Kidney epithelial cell (primary cell): ENCODE results near the gene PAX6. TPM values are rescaled to one million over a fixed set of nuclear protein-coding genes. Genes with fewer than 3 reads are reported as not detected.

Source experiments
- DNase-seq: peaks from one replicate; pipeline ENCODE4 v3.0.0-alpha.2; 2010; ENCODE audit warnings: low read depth
- H3K27me3 ChIP-seq: 2 replicates; pipeline ENCODE4 v1.6.0; 2011; ENCODE audit warnings: low read length; ENCODE audit not compliant: control insufficient read depth, insufficient read depth
- H3K36me3 ChIP-seq: 2 replicates; pipeline ENCODE4 v1.5.1; 2011; ENCODE audit warnings: low read length; ENCODE audit not compliant: control insufficient read depth, insufficient read depth
- H3K4me3 ChIP-seq: 2 replicates; pipeline ENCODE4 v1.5.1; 2011; ENCODE audit warnings: low read depth, mild to moderate bottlenecking, control low read depth, low read length
- total RNA-seq: library from RNA; depleted of rRNA; stranded (reverse); fragments of >200 nt; gene quantifications from 2 replicates; pipeline ENCODE4 v1.2.3, GENCODE V29; 2015
- TF ChIP-seq, protein P1 (sequence below): IDR thresholded peaks from 2 replicates; pipeline ENCODE4 v1.5.1; 2011; ENCODE audit warnings: mild to moderate bottlenecking, moderate library complexity, low read length, control low read depth, inconsistent platforms; ENCODE audit not compliant: insufficient read depth, poor library complexity, severe bottlenecking

Gene PAX6
- total RNA-seq, 1 donor from 2014 or later, result 1.1 TPM

DNA sequence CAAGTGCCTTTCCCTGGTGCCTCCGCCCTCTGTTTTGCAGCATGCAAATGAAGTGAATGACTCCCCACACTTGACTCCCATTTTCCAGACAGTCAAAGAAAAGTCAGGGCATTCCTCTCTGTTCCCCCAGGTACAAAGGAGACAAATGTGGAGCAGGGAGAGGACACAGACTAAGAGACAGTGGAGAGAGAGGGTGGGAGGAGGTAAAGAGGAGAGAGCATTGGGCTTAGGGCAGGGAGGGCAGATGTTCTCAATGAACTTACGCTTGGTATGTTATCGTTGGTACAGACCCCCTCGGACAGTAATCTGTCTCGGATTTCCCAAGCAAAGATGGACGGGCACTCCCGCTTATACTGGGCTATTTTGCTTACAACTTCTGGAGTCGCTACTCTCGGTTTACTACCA, 9.8 kb downstream of the PAX6 start:
- DNase-seq, result no peak
- TF ChIP-seq, protein P1, sequence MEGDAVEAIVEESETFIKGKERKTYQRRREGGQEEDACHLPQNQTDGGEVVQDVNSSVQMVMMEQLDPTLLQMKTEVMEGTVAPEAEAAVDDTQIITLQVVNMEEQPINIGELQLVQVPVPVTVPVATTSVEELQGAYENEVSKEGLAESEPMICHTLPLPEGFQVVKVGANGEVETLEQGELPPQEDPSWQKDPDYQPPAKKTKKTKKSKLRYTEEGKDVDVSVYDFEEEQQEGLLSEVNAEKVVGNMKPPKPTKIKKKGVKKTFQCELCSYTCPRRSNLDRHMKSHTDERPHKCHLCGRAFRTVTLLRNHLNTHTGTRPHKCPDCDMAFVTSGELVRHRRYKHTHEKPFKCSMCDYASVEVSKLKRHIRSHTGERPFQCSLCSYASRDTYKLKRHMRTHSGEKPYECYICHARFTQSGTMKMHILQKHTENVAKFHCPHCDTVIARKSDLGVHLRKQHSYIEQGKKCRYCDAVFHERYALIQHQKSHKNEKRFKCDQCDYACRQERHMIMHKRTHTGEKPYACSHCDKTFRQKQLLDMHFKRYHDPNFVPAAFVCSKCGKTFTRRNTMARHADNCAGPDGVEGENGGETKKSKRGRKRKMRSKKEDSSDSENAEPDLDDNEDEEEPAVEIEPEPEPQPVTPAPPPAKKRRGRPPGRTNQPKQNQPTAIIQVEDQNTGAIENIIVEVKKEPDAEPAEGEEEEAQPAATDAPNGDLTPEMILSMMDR, result no peak
- Histone ChIP-seq H3K27me3 (peaks cover 92% of the 10 kb centered on the region), H3K36me3 (no peaks in the 10 kb centered on the region), H3K4me3 (no peak overlapping the region)

DNA sequence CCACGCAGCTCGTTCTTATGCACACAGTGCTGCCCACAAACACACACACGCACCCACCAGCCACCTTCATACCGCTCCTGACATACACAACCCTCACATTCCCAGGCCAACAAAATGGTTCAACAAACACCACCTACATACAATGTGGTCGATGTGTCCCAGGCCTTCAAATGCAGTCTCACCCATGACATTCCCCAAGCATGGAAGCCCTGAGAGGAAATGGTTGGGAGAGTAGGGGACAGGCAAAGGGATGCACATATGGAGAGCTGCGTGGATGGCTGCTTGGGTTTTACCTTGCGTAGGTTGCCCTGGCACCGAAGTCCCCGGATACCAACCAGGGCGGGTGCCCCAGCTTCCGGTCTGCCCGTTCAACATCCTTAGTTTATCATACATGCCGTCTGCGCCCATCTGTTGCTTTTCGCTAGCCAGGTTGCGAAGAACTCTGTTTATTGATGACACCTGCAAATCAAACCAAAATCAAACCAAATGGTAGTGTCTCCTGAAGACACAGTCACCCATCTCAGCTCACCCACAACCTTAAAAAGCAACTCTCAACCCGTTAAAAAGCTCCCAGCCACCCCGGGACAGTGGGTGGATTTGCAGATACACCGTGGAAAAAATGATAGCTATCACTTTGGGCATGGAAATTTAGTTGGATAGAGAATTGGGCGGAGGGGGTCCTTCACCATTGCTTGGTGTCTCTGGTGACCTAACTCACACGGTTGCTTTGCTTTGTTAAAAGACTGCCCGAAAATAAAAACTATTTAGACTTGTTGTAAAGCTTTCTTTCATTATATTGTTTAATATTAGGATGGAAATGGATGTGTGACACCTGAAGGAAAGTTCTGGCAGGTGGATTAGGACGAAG, 10.5 kb downstream of the PAX6 start:
- no peaks in the 10 kb centered on the region for H3K36me3 ChIP-seq
- H3K4me3 ChIP-seq, result no peak overlapping the region
- TF ChIP-seq, protein P1, result no peak
- H3K27me3 ChIP-seq, result peaks cover 91% of the 10 kb centered on the region
- DNase-seq, result no peak

- TF ChIP-seq, protein P1, result no peak
- Histone ChIP-seq H3K27me3 (peaks cover 84% of the 10 kb centered on the region), H3K4me3 (no peak overlapping the region), H3K36me3 (no peaks in the 10 kb centered on the region)
- DNase-seq, result no peak
Measured at GRCh38 chr11:31799435-31800397, 11.4 kb downstream of the PAX6 start.

GRCh38 chr11:31798554-31799434, 12.3 kb downstream of the PAX6 start:
- DNase-seq, result no peak
- H3K4me3 ChIP-seq, result no peak overlapping the region
- no peaks in the 10 kb centered on the region for H3K36me3 ChIP-seq
- peaks cover 75% of the 10 kb centered on the region for H3K27me3 ChIP-seq
- TF ChIP-seq, protein P1, result peak; percentile 58

DNA sequence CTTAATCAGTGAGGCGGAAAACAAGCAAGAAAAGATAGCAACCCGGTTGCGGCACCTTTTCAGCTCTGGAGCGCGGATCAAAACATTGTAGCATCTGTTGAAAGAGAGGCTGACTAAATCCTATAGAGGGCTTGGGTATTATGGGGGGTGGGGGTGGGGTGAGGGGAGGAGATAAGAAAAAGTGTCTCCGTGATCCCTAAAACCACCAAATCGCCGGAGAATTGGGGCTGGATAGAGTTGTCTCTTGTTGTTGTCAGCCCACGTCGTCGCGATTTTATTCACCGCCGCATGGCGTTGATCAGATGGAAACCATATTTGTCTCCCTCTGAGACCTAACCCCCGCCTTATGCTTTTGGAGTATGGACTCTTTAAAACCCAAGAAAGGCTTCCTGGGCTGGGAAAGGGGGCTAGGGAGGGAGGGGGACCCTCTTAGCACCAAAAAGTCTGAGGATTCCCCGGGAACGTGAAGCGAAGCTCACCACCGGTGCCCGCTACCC, 13.0 kb downstream of the PAX6 start:
- DNase-seq, result no peak
- Histone ChIP-seq H3K36me3 (no peaks in the 10 kb centered on the region), H3K27me3 (peaks cover 68% of the 10 kb centered on the region), H3K4me3 (no peak overlapping the region)
- TF ChIP-seq, protein P1, result no peak
